Measurements from ENCODE around the gene TANC2. TPM values are rescaled to one million over a fixed set of nuclear protein-coding genes. Genes with fewer than 3 reads are reported as not detected.
A peak's percentile ranks its signal among the peaks of the same experiment; 100 is the strongest.

Gene TANC2
- 3.9 TPM for polyA plus RNA-seq (2013, experiment 1 of 2)
- 4.8 TPM for polyA plus RNA-seq (2013, experiment 2 of 2)

DNA sequence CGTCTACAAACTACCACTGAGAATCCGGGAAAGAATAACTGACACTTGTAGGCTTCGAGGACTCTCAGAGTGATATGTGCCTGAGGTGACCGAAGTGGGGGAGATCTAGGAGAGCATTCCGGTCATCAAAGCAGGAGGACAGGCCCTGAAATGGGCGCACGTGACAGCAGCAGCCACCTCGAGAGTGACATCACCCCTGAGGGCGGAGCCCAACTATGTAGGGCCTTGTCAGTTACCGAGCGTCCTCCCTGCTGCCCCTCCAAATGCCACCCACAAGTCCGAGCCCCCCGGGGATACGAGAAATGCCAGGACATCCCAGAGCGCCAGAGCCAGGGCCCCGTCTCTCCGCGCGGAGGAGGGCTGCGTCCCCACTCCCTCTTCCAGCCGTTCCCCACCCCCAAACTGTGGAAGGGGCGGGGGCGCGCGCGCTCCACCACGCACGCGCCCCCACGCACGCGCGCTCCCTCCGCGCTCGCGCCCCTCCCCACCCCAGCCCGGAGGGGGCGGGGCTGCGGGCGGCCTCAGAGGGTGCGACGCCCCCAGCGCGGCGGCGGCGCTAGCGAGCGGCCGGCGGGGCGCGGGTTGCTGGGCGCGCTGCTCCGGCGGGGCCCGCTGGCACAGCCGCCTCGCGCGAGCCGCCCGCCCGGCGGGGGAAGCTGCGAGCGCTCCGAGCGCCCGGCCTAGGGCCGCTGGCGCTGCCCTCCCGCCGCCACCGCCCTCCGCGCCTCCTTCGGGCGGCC is at the start of gene TANC2:
TSS of gene TANC2 (plus strand) at position 550 of the 740 bp plus-strand sequence. CDS start 43,325 bp downstream, outside the sequence.
- H3K9me3 ChIP-seq (ENCODE audit: insufficient read depth, low read depth, low read length), result no peaks in the 10 kb centered on the region
- peak within 1 kb of the TSS; percentile 75 for H3K4me3 ChIP-seq (ENCODE audit: low read length)
- 1% methylated on average over 81 of the region's 81 CpGs for WGBS
- H3K9ac ChIP-seq (ENCODE audit: low read depth, low read length), result peak within 1 kb of the TSS; percentile 59
- no peaks in the 10 kb centered on the region for H3K36me3 ChIP-seq (ENCODE audit: insufficient read depth, low read length)
- peaks cover 32% of the 10 kb centered on the region for H3K27me3 ChIP-seq (ENCODE audit: insufficient read depth, low read length)
- H3K4me1 ChIP-seq (ENCODE audit: insufficient read depth, low read length), result peaks cover 23% of the 10 kb centered on the region
- no peak within 1 kb of the TSS for H3K27ac ChIP-seq (ENCODE audit: low read depth, low read length)

- 89% methylated on average over 8 of the region's 9 CpGs for WGBS
- no peak overlapping the region for H3K27ac ChIP-seq (ENCODE audit: low read depth, low read length)
- no peak overlapping the region for H3K4me3 ChIP-seq (ENCODE audit: low read length)
- H3K9ac ChIP-seq (ENCODE audit: low read depth, low read length), result no peak overlapping the region
- no peaks in the 10 kb centered on the region for H3K4me1 ChIP-seq (ENCODE audit: insufficient read depth, low read length)
- no peaks in the 10 kb centered on the region for H3K27me3 ChIP-seq (ENCODE audit: insufficient read depth, low read length)
- no peaks in the 10 kb centered on the region for H3K36me3 ChIP-seq (ENCODE audit: insufficient read depth, low read length)
- no peaks in the 10 kb centered on the region for H3K9me3 ChIP-seq (ENCODE audit: insufficient read depth, low read depth, low read length)
Observed at GRCh38 chr17:62916684-62917571, 49.1 kb upstream of the TANC2 start.

- no peak overlapping the region for H3K9ac ChIP-seq (ENCODE audit: low read depth, low read length)
- no peak overlapping the region for H3K4me3 ChIP-seq (ENCODE audit: low read length)
- H3K27ac ChIP-seq (ENCODE audit: low read depth, low read length), result no peak overlapping the region
- WGBS, result 74% methylated on average over 1 of the region's 1 CpG
- no peaks in the 10 kb centered on the region for H3K9me3 ChIP-seq (ENCODE audit: insufficient read depth, low read depth, low read length)
- no peaks in the 10 kb centered on the region for H3K4me1 ChIP-seq (ENCODE audit: insufficient read depth, low read length)
- H3K27me3 ChIP-seq (ENCODE audit: insufficient read depth, low read length), result no peaks in the 10 kb centered on the region
- H3K36me3 ChIP-seq (ENCODE audit: insufficient read depth, low read length), result no peaks in the 10 kb centered on the region
Observed at GRCh38 chr17:62919388-62919787, 46.6 kb upstream of the TANC2 start.

GRCh38 chr17:62920300-62920699 is 45.7 kb upstream of the TANC2 start:
- H3K9me3 ChIP-seq (ENCODE audit: insufficient read depth, low read depth, low read length), result no peaks in the 10 kb centered on the region
- no peak overlapping the region for H3K9ac ChIP-seq (ENCODE audit: low read depth, low read length)
- H3K27ac ChIP-seq (ENCODE audit: low read depth, low read length), result no peak overlapping the region
- no peak overlapping the region for H3K4me3 ChIP-seq (ENCODE audit: low read length)
- no peaks in the 10 kb centered on the region for H3K27me3 ChIP-seq (ENCODE audit: insufficient read depth, low read length)
- H3K36me3 ChIP-seq (ENCODE audit: insufficient read depth, low read length), result no peaks in the 10 kb centered on the region
- WGBS, result 91% methylated on average over 1 of the region's 1 CpG
- no peaks in the 10 kb centered on the region for H3K4me1 ChIP-seq (ENCODE audit: insufficient read depth, low read length)

DNA sequence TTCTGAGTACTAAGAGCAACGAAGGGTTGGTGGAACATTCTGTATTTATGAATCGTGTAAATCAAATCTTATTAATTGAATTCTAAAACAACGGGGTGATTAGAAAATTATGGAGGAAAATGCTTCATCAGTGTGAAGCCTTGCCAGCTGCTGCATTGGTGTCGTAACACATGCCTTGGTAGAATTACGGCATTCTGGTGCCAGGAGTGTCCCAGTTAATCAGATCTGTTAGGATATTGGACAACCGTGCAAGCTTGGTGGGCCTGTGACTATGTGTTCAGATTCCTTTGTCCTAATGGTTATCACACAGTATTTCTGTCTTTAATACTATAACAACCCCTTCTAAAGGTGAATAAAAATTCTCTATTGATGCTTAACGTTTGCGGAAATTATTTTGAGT is 44.2 kb upstream of the TANC2 start:
- H3K27me3 ChIP-seq (ENCODE audit: insufficient read depth, low read length), result no peaks in the 10 kb centered on the region
- H3K4me3 ChIP-seq (ENCODE audit: low read length), result no peak overlapping the region
- no peak overlapping the region for H3K27ac ChIP-seq (ENCODE audit: low read depth, low read length)
- H3K4me1 ChIP-seq (ENCODE audit: insufficient read depth, low read length), result no peaks in the 10 kb centered on the region
- H3K36me3 ChIP-seq (ENCODE audit: insufficient read depth, low read length), result no peaks in the 10 kb centered on the region
- WGBS, result 93% methylated on average over 8 of the region's 8 CpGs
- no peak overlapping the region for H3K9ac ChIP-seq (ENCODE audit: low read depth, low read length)
- no peaks in the 10 kb centered on the region for H3K9me3 ChIP-seq (ENCODE audit: insufficient read depth, low read depth, low read length)

- 90% methylated on average over 9 of the region's 11 CpGs for WGBS
Observed at GRCh38 chr17:62923258-62924150, 42.5 kb upstream of the TANC2 start.

DNA sequence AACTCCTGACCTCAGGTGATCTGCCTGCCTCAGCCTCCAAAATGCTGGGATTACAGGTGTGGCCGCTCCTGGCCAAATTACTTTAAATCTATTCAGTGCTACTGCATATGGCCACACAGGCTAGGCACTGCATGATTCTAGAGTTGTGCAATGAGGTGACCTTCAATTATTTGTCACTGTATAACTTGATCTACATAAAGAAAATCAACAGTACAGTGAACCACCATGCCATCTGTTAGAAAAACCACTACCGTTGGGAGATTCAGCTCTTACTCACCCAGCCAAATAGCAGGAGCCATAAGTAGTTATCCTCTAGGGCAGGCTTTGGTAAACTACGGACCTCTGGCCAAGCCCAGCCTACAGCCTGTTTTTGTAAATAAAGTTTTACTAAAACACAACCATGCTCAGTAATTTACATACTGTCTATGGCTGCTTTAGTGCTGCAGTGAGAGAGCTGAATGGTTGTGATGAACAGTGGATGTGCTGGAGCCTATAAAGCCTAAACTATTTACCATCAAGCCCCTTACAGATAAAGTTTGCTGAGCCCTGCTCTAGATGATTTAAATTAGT is 40.7 kb upstream of the TANC2 start:
- no peaks in the 10 kb centered on the region for H3K27me3 ChIP-seq (ENCODE audit: insufficient read depth, low read length)
- H3K9ac ChIP-seq (ENCODE audit: low read depth, low read length), result no peak overlapping the region
- H3K4me3 ChIP-seq (ENCODE audit: low read length), result no peak overlapping the region
- H3K9me3 ChIP-seq (ENCODE audit: insufficient read depth, low read depth, low read length), result no peaks in the 10 kb centered on the region
- WGBS, result 96% methylated on average over 3 of the region's 3 CpGs
- no peaks in the 10 kb centered on the region for H3K36me3 ChIP-seq (ENCODE audit: insufficient read depth, low read length)
- H3K27ac ChIP-seq (ENCODE audit: low read depth, low read length), result no peak overlapping the region
- no peaks in the 10 kb centered on the region for H3K4me1 ChIP-seq (ENCODE audit: insufficient read depth, low read length)

More at GRCh38 chr17:62923258-62924150, 42.5 kb upstream of the TANC2 start:
- no peak overlapping the region for H3K9ac ChIP-seq (ENCODE audit: low read depth, low read length)
- no peaks in the 10 kb centered on the region for H3K36me3 ChIP-seq (ENCODE audit: insufficient read depth, low read length)
- no peaks in the 10 kb centered on the region for H3K4me1 ChIP-seq (ENCODE audit: insufficient read depth, low read length)
- no peaks in the 10 kb centered on the region for H3K9me3 ChIP-seq (ENCODE audit: insufficient read depth, low read depth, low read length)
- H3K4me3 ChIP-seq (ENCODE audit: low read length), result no peak overlapping the region
- no peaks in the 10 kb centered on the region for H3K27me3 ChIP-seq (ENCODE audit: insufficient read depth, low read length)
- no peak overlapping the region for H3K27ac ChIP-seq (ENCODE audit: low read depth, low read length)

DNA sequence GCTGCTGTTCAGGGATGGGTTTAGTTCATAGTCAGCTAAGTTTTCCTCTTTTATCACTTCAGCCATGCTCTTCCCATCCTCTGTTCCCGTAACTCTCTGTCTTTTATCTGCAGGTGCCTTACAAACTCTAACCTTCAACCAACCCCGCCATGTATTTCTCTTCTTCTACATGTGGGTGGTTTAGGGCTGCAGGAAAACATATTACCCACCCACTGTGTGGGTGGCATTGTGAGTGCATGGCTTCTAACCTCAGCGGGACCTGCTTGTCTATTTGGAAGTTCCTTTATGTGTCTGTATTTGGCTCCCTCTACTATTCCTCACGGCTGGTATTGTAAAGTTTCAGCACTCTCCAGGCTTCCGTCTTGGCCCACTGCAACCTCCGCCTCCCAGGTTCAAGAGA is 39.0 kb upstream of the TANC2 start:
- Histone ChIP-seq H3K9ac (ENCODE audit: low read depth, low read length) (no peak overlapping the region), H3K27ac (ENCODE audit: low read depth, low read length) (no peak overlapping the region), H3K9me3 (ENCODE audit: insufficient read depth, low read depth, low read length) (no peaks in the 10 kb centered on the region), H3K4me3 (ENCODE audit: low read length) (no peak overlapping the region), H3K4me1 (ENCODE audit: insufficient read depth, low read length) (no peaks in the 10 kb centered on the region), H3K27me3 (ENCODE audit: insufficient read depth, low read length) (no peaks in the 10 kb centered on the region), H3K36me3 (ENCODE audit: insufficient read depth, low read length) (no peaks in the 10 kb centered on the region)
- WGBS, result 89% methylated on average over 5 of the region's 6 CpGs

- 95% methylated on average over 2 of the region's 2 CpGs for WGBS
- no peak overlapping the region for H3K4me3 ChIP-seq (ENCODE audit: low read length)
- no peaks in the 10 kb centered on the region for H3K9me3 ChIP-seq (ENCODE audit: insufficient read depth, low read depth, low read length)
- H3K9ac ChIP-seq (ENCODE audit: low read depth, low read length), result no peak overlapping the region
- H3K4me1 ChIP-seq (ENCODE audit: insufficient read depth, low read length), result no peaks in the 10 kb centered on the region
- no peaks in the 10 kb centered on the region for H3K27me3 ChIP-seq (ENCODE audit: insufficient read depth, low read length)
- no peaks in the 10 kb centered on the region for H3K36me3 ChIP-seq (ENCODE audit: insufficient read depth, low read length)
- no peak overlapping the region for H3K27ac ChIP-seq (ENCODE audit: low read depth, low read length)
Observed at GRCh38 chr17:62929320-62929719, 36.7 kb upstream of the TANC2 start.

DNA sequence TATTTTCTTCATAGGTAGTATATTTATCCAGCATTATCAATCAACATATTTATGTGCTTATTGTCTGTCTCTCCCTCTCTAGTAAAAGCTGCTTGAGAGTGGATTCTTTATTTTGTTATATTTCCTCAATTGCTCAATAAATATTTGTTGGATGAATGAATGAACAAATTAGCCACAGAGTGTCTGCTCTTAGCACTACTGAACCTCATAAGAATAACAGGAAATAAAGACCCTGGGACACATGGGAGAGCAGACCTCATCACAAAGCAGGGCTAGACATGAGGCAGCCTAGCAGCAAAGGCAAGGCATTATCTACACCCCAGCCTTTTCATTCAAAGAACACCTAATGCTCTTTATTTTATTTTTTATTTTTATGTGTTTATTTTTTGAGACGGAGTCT is 34.9 kb upstream of the TANC2 start:
- H3K36me3 ChIP-seq (ENCODE audit: insufficient read depth, low read length), result no peaks in the 10 kb centered on the region
- no peak overlapping the region for H3K27ac ChIP-seq (ENCODE audit: low read depth, low read length)
- H3K27me3 ChIP-seq (ENCODE audit: insufficient read depth, low read length), result no peaks in the 10 kb centered on the region
- H3K9ac ChIP-seq (ENCODE audit: low read depth, low read length), result no peak overlapping the region
- no peak overlapping the region for H3K4me3 ChIP-seq (ENCODE audit: low read length)
- 96% methylated on average over 1 of the region's 1 CpG for WGBS
- H3K4me1 ChIP-seq (ENCODE audit: insufficient read depth, low read length), result no peaks in the 10 kb centered on the region
- no peaks in the 10 kb centered on the region for H3K9me3 ChIP-seq (ENCODE audit: insufficient read depth, low read depth, low read length)
